OCI-LY3 (cell line): Measurements from ENCODE around the gene SRGAP1.

Experiments
- CTCF ChIP-seq: fragments of 200-600, 300-600 bp; sonication (generic); IDR thresholded peaks from 2 replicates; pipeline ENCODE4 v1.5.1; 2014; ENCODE audit warnings: antibody characterized with exemption, low read length, low read depth
- EZH2phosphoT487 ChIP-seq: fragments of 200-600 bp; shearing (Covaris generic); IDR thresholded peaks from 2 replicates; pipeline ENCODE4 v1.6.1; 2018; ENCODE audit warnings: antibody characterized with exemption, mixed run types, low read depth

DNA sequence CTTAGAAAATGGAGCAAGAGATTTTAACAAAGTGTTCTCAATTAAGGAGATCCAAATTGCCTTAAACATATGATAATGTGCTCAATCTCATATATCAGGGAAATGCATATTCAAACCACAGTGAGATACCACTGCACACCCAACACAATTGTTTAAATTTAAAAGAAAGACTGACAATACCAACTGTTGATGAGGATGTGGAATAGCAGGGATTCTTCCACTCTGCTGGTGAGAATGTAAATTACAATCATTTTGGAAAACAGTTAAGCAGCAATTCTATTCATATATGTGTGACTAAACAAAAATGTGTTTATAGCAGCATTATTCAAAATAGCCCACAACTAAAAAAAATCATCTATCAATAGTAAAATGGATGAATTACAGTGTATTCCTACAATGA lies 233.4 kb downstream of the SRGAP1 start:
- peak; percentile 21 for TF ChIP-seq CTCF
- TF ChIP-seq EZH2phosphoT487 = no peak
